ENCODE results near the gene FOXA3.
A peak's percentile ranks its signal among the peaks of the same experiment; 100 is the strongest.
"Not testable (repeated sequence)": the region's sequence is repeated elsewhere in the genome, so short reads cannot be mapped to it uniquely, and the experiment has no call there.

FOXA3 gene

GRCh38 chr19:45876411-45877197 is 12.5 kb downstream of the FOXA3 start:
- peak; percentile 38 for DNase-seq

- no peak for DNase-seq
Observed at GRCh38 chr19:45878043-45878794, 14.1 kb downstream of the FOXA3 start.

- DNase-seq, result no peak
Observed at GRCh38 chr19:45879055-45879454, 14.9 kb downstream of the FOXA3 start.

GRCh38 chr19:45879971-45880370 is 15.8 kb downstream of the FOXA3 start:
- DNase-seq, result no peak

GRCh38 chr19:45881082-45881908 is 17.2 kb downstream of the FOXA3 start:
- no peak for DNase-seq

- no peak for DNase-seq
Observed at GRCh38 chr19:45881909-45882528, 17.9 kb downstream of the FOXA3 start.

- DNase-seq, result peak; percentile 81
Observed at GRCh38 chr19:45882652-45883585, 18.8 kb downstream of the FOXA3 start.

- no peak for DNase-seq
Observed at GRCh38 chr19:45883586-45883880, 19.4 kb downstream of the FOXA3 start.

- no peak for DNase-seq
Observed at GRCh38 chr19:45883881-45884681, 20.0 kb downstream of the FOXA3 start.

- DNase-seq, result no peak
Observed at GRCh38 chr19:45884682-45885555, 20.8 kb downstream of the FOXA3 start.

GRCh38 chr19:45885556-45886426 is 21.7 kb downstream of the FOXA3 start, which contains the start of gene IRF2BP1:
Gene IRF2BP1 (minus strand): TSS chr19:45886141. CDS start chr19:45885774, 367 bp downstream.
- peak; percentile 78 for DNase-seq

- peak; percentile 81 for DNase-seq
Observed at GRCh38 chr19:45886427-45887199, 22.5 kb downstream of the FOXA3 start.

- DNase-seq, result no peak
Observed at GRCh38 chr19:45887200-45887710, 23.1 kb downstream of the FOXA3 start.

GRCh38 chr19:45889210-45889885 is 25.2 kb downstream of the FOXA3 start:
- no peak for DNase-seq

GRCh38 chr19:45890877-45891276 is 26.8 kb downstream of the FOXA3 start:
- DNase-seq, result no peak

GRCh38 chr19:45895519-45895972 is 31.4 kb downstream of the FOXA3 start:
- no peak for DNase-seq

GRCh38 chr19:45895983-45896599 is 32.0 kb downstream of the FOXA3 start:
- DNase-seq, result not testable (repeated sequence)
